Measurements from ENCODE around the gene PRDM16.

PRDM16 gene

GRCh38 chr1:3423896-3424611 is 355.1 kb downstream of the PRDM16 start:
- 74% methylated on average over 28 of the region's 28 CpGs for WGBS
- no peak overlapping the region for H3K9ac ChIP-seq (ENCODE audit: low read length)

GRCh38 chr1:3425486-3426215 is 356.6 kb downstream of the PRDM16 start:
- Histone ChIP-seq H2BK12ac (ENCODE audit: low read length in 2 of 2) (no peak overlapping the region), H2AFZ (ENCODE audit: low read depth, low read length) (no peak overlapping the region), H3K9ac (ENCODE audit: low read length) (no peak overlapping the region), H3K79me1 (replicated peaks; ENCODE audit: low read length, poor library complexity, severe bottlenecking) (no peaks in the 10 kb centered on the region), H3K23ac (ENCODE audit: low read length in 2 of 2) (no peak overlapping the region), H3K4ac (ENCODE audit: low read depth in 1 of 2, low read length in 2 of 2) (no peak overlapping the region), H3K4me2 (ENCODE audit: low read length, poor library complexity, severe bottlenecking) (no peak overlapping the region), H2AK5ac (ENCODE audit: low read length, severe bottlenecking) (no peak overlapping the region), H3K27me3 (ENCODE audit: control insufficient read depth in 1 of 2, insufficient read depth in 1 of 2, low read length in 2 of 2) (peaks cover 17 to 37% of the 10 kb centered on the region in 2 experiments), H4K8ac (ENCODE audit: low read length) (no peak overlapping the region), H4K91ac (ENCODE audit: low read length) (no peak overlapping the region), H3K18ac (ENCODE audit: low read depth in 1 of 2, low read length in 2 of 2) (no peak overlapping the region), H3K27ac (ENCODE audit: low read length, poor library complexity, severe bottlenecking) (no peak overlapping the region), H3K36me3 (ENCODE audit: control insufficient read depth in 1 of 2, insufficient read depth in 2 of 2, low read depth in 1 of 2, low read length in 2 of 2) (peaks cover 0 to 8% of the 10 kb centered on the region in 2 experiments), H2BK5ac (ENCODE audit: low read depth, low read length, poor library complexity, severe bottlenecking) (no peak overlapping the region), H3K14ac (ENCODE audit: low read length in 2 of 2) (no peak overlapping the region), H3K4me3 (ENCODE audit: insufficient read depth in 1 of 2, low read depth in 1 of 2, low read length in 2 of 2) (no peak overlapping the region), H2BK120ac (ENCODE audit: low read depth, low read length) (no peak overlapping the region), H3K9me3 (ENCODE audit: control insufficient read depth, low read length) (no peaks in the 10 kb centered on the region), H3K4me1 (ENCODE audit: control insufficient read depth, insufficient read depth, low read depth, low read length) (peaks cover 2% of the 10 kb centered on the region), H2BK15ac (ENCODE audit: low read depth, poor library complexity, severe bottlenecking) (peak overlapping the region; percentile 15)
- no peak for DNase-seq
- 89% methylated on average over 42 of the region's 44 CpGs for WGBS

More at GRCh38 chr1:3423896-3424611, 355.1 kb downstream of the PRDM16 start:
- Histone ChIP-seq H2BK5ac (ENCODE audit: low read depth, low read length, poor library complexity, severe bottlenecking) (no peak overlapping the region), H2BK12ac (ENCODE audit: low read length in 2 of 2) (no peak overlapping the region), H3K36me3 (ENCODE audit: control insufficient read depth in 1 of 2, insufficient read depth in 2 of 2, low read depth in 1 of 2, low read length in 2 of 2) (peaks cover 0 to 8% of the 10 kb centered on the region in 2 experiments), H3K4me3 (ENCODE audit: insufficient read depth in 1 of 2, low read depth in 1 of 2, low read length in 2 of 2) (no peak overlapping the region), H3K4me1 (ENCODE audit: control insufficient read depth, insufficient read depth, low read depth, low read length) (peaks cover 2% of the 10 kb centered on the region), H3K23ac (ENCODE audit: low read length in 2 of 2) (no peak overlapping the region), H3K18ac (ENCODE audit: low read depth in 1 of 2, low read length in 2 of 2) (no peak overlapping the region), H3K4ac (ENCODE audit: low read depth in 1 of 2, low read length in 2 of 2) (no peak overlapping the region), H3K9me3 (ENCODE audit: control insufficient read depth, low read length) (no peaks in the 10 kb centered on the region), H3K79me1 (replicated peaks; ENCODE audit: low read length, poor library complexity, severe bottlenecking) (no peaks in the 10 kb centered on the region), H2BK15ac (ENCODE audit: low read depth, poor library complexity, severe bottlenecking) (no peak overlapping the region), H4K91ac (ENCODE audit: low read length) (no peak overlapping the region), H2AK5ac (ENCODE audit: low read length, severe bottlenecking) (no peak overlapping the region), H3K27ac (ENCODE audit: low read length, poor library complexity, severe bottlenecking) (no peak overlapping the region), H3K27me3 (ENCODE audit: control insufficient read depth in 1 of 2, insufficient read depth in 1 of 2, low read length in 2 of 2) (peaks cover 26 to 41% of the 10 kb centered on the region in 2 experiments), H3K14ac (ENCODE audit: low read length in 2 of 2) (no peak overlapping the region), H2AFZ (ENCODE audit: low read depth, low read length) (no peak overlapping the region), H2BK120ac (ENCODE audit: low read depth, low read length) (no peak overlapping the region), H4K8ac (ENCODE audit: low read length) (no peak overlapping the region), H3K4me2 (ENCODE audit: low read length, poor library complexity, severe bottlenecking) (no peak overlapping the region)
- DNase-seq = no peak

GRCh38 chr1:3426956-3427535 is 358.0 kb downstream of the PRDM16 start:
- Histone ChIP-seq H4K8ac (ENCODE audit: low read length) (no peak overlapping the region), H2BK15ac (ENCODE audit: low read depth, poor library complexity, severe bottlenecking) (no peak overlapping the region), H3K9ac (ENCODE audit: low read length) (no peak overlapping the region), H3K23ac (ENCODE audit: low read length in 2 of 2) (no peak overlapping the region), H3K4me3 (ENCODE audit: insufficient read depth in 1 of 2, low read depth in 1 of 2, low read length in 2 of 2) (no peak overlapping the region), H2BK12ac (ENCODE audit: low read length in 2 of 2) (no peak overlapping the region), H2BK120ac (ENCODE audit: low read depth, low read length) (no peak overlapping the region), H3K4me2 (ENCODE audit: low read length, poor library complexity, severe bottlenecking) (no peak overlapping the region), H2AFZ (ENCODE audit: low read depth, low read length) (no peak overlapping the region), H3K79me1 (replicated peaks; ENCODE audit: low read length, poor library complexity, severe bottlenecking) (no peaks in the 10 kb centered on the region), H2AK5ac (ENCODE audit: low read length, severe bottlenecking) (no peak overlapping the region), H3K27me3 (ENCODE audit: control insufficient read depth in 1 of 2, insufficient read depth in 1 of 2, low read length in 2 of 2) (peaks cover 9 to 28% of the 10 kb centered on the region in 2 experiments), H3K4ac (ENCODE audit: low read depth in 1 of 2, low read length in 2 of 2) (no peak overlapping the region), H4K91ac (ENCODE audit: low read length) (no peak overlapping the region), H3K18ac (ENCODE audit: low read depth in 1 of 2, low read length in 2 of 2) (no peak overlapping the region), H3K4me1 (ENCODE audit: control insufficient read depth, insufficient read depth, low read depth, low read length) (peaks cover 2% of the 10 kb centered on the region), H3K27ac (ENCODE audit: low read length, poor library complexity, severe bottlenecking) (no peak overlapping the region), H3K14ac (ENCODE audit: low read length in 2 of 2) (no peak overlapping the region), H3K9me3 (ENCODE audit: control insufficient read depth, low read length) (no peaks in the 10 kb centered on the region), H2BK5ac (ENCODE audit: low read depth, low read length, poor library complexity, severe bottlenecking) (no peak overlapping the region), H3K36me3 (ENCODE audit: control insufficient read depth in 1 of 2, insufficient read depth in 2 of 2, low read depth in 1 of 2, low read length in 2 of 2) (peaks cover 0 to 8% of the 10 kb centered on the region in 2 experiments)
- WGBS = 88% methylated on average over 18 of the region's 20 CpGs
- no peak for DNase-seq
